H9 (cell line): ENCODE data around the gene AFF1. TPM values are rescaled to one million over a fixed set of nuclear protein-coding genes. Genes with fewer than 3 reads are reported as not detected.
A peak's percentile ranks its signal among the peaks of the same experiment; 100 is the strongest.

Source experiments
- DNase-seq: peaks from one replicate; pipeline ENCODE4 v3.0.0-alpha.2; 2017
- H2AFZ ChIP-seq: one replicate; pipeline ENCODE4 v1.6.1; 2013; ENCODE audit warnings: mild to moderate bottlenecking, low read length, control low read depth, moderate library complexity
- H2AK5ac ChIP-seq: 2 replicates; pipeline ENCODE4 v1.6.1; 2013; ENCODE audit warnings: low read length, control low read depth, mixed read lengths; ENCODE audit not compliant: insufficient read length
- H2BK120ac ChIP-seq: one replicate; pipeline ENCODE4 v1.6.1; 2013; ENCODE audit warnings: low read depth, mild to moderate bottlenecking, low read length, control low read depth, inconsistent platforms; ENCODE audit not compliant: poor library complexity, severe bottlenecking
- H2BK12ac ChIP-seq: 2 replicates; pipeline ENCODE4 v1.6.1; 2013; ENCODE audit warnings: low read length, control low read depth, mixed read lengths, low read depth; ENCODE audit not compliant: insufficient read length
- H2BK15ac ChIP-seq: 2 replicates; pipeline ENCODE4 v1.6.1; 2013; ENCODE audit warnings: low read depth, low read length, control low read depth
- H2BK20ac ChIP-seq: one replicate; pipeline ENCODE4 v1.6.1; 2013; ENCODE audit warnings: low read depth, mild to moderate bottlenecking, low read length, control low read depth, inconsistent platforms; ENCODE audit not compliant: poor library complexity, severe bottlenecking
- H2BK5ac ChIP-seq: 2 replicates; pipeline ENCODE4 v1.6.1; 2013; ENCODE audit warnings: low read length, control low read depth, mixed read lengths; ENCODE audit not compliant: insufficient read length
- H3K14ac ChIP-seq: 2 replicates; pipeline ENCODE4 v1.6.1; 2013; ENCODE audit warnings: low read length, control low read depth; ENCODE audit not compliant: insufficient read depth
- H3K18ac ChIP-seq: 2 replicates; pipeline ENCODE4 v1.6.1; 2013; ENCODE audit warnings: low read depth, mild to moderate bottlenecking, mixed read lengths, low read length, control low read depth; ENCODE audit not compliant: insufficient read length
- H3K23ac ChIP-seq: 2 replicates; pipeline ENCODE4 v1.6.1; 2013; ENCODE audit warnings: low read length, control low read depth, mixed read lengths, low read depth; ENCODE audit not compliant: insufficient read length
- H3K23me2 ChIP-seq: 2 replicates; pipeline ENCODE4 v1.6.1; 2013; ENCODE audit warnings: low read depth, mild to moderate bottlenecking, mixed read lengths, low read length, control low read depth; ENCODE audit not compliant: insufficient read length, poor library complexity, severe bottlenecking
- H3K27ac ChIP-seq: 2 replicates; pipeline ENCODE4 v1.5.1; 2013; ENCODE audit warnings: low read length, control low read depth, mixed read lengths, low read depth; ENCODE audit not compliant: insufficient read length
- H3K27me3 ChIP-seq: 2 replicates; pipeline ENCODE4 v1.6.1; 2013; ENCODE audit warnings: low read length, control low read depth, inconsistent platforms; ENCODE audit not compliant: insufficient read depth
- H3K4ac ChIP-seq: 2 replicates; pipeline ENCODE4 v1.6.1; 2013; ENCODE audit warnings: low read depth, mild to moderate bottlenecking, control low read depth, inconsistent platforms, low read length, moderate library complexity
- H3K4me1 ChIP-seq: 2 replicates; pipeline ENCODE4 v1.6.1; 2013; ENCODE audit warnings: low read length, control low read depth, inconsistent platforms; ENCODE audit not compliant: insufficient read depth
- H3K4me2 ChIP-seq: 2 replicates; pipeline ENCODE4 v1.6.1; 2013; ENCODE audit warnings: low read length, control low read depth, mixed read lengths; ENCODE audit not compliant: insufficient read length, insufficient read depth
- H3K56ac ChIP-seq: 2 replicates; pipeline ENCODE4 v1.6.1; 2013; ENCODE audit warnings: low read depth, mild to moderate bottlenecking, mixed read lengths, low read length, control low read depth; ENCODE audit not compliant: insufficient read length
- H3K79me1 ChIP-seq: 2 replicates; pipeline ENCODE4 v1.6.1; 2013; ENCODE audit warnings: low read depth, mild to moderate bottlenecking, moderate library complexity, low read length, control low read depth, inconsistent platforms; ENCODE audit not compliant: insufficient read depth, poor library complexity, severe bottlenecking
- H3K79me2 ChIP-seq: 2 replicates; pipeline ENCODE4 v1.6.1; 2013; ENCODE audit warnings: low read length, control low read depth, inconsistent platforms; ENCODE audit not compliant: insufficient read depth
- H3K9ac ChIP-seq: 2 replicates; pipeline ENCODE4 v1.6.1; 2013; ENCODE audit warnings: low read length, control low read depth, mixed read lengths; ENCODE audit not compliant: insufficient read length; ENCODE audit errors: extremely low read depth
- H3K9me3 ChIP-seq: one replicate; pipeline ENCODE4 v1.6.1; 2013; ENCODE audit warnings: low read depth, low read length, inconsistent platforms; ENCODE audit not compliant: control insufficient read depth
- H3T11ph ChIP-seq: one replicate; pipeline ENCODE4 v1.6.1; 2013; ENCODE audit warnings: mild to moderate bottlenecking, low read length, control low read depth, inconsistent platforms
- H4K20me1 ChIP-seq: one replicate; pipeline ENCODE4 v1.6.1; 2013; ENCODE audit not compliant: control insufficient read depth, insufficient read length, insufficient read depth
- H4K5ac ChIP-seq: 2 replicates; pipeline ENCODE4 v1.6.1; 2013; ENCODE audit warnings: low read depth, mild to moderate bottlenecking, mixed read lengths, low read length, control low read depth; ENCODE audit not compliant: insufficient read length
- H4K8ac ChIP-seq: replicated peaks from 2 replicates; pipeline ENCODE4 v1.6.1; 2013; ENCODE audit warnings: low read length, control low read depth, mixed read lengths, low read depth; ENCODE audit not compliant: insufficient read length
- H4K91ac ChIP-seq: 2 replicates; pipeline ENCODE4 v1.6.1; 2013; ENCODE audit warnings: low read depth, mild to moderate bottlenecking, moderate library complexity, mixed read lengths, low read length, control low read depth; ENCODE audit not compliant: insufficient read length
- H3K27ac Mint-ChIP-seq, 3 experiments: 2 replicates in 2 of 3; 3 replicates in 1 of 3; pipeline ENCODE4 v1.8.0; 2020 to 2021; ENCODE audit warnings: mixed read lengths in 3 of 3, mild to moderate bottlenecking in 1 of 3, moderate library complexity in 1 of 3
- H3K27me3 Mint-ChIP-seq: 2 replicates; pipeline ENCODE4 v1.8.0; 2021; ENCODE audit warnings: low read depth, mild to moderate bottlenecking, moderate library complexity, mixed read lengths
- H3K36me3 Mint-ChIP-seq, 3 experiments: 2 replicates in 2 of 3; 3 replicates in 1 of 3; pipeline ENCODE4 v1.8.0; 2020 to 2021; ENCODE audit warnings: low read depth in 3 of 3, mixed read lengths in 3 of 3; ENCODE audit not compliant: insufficient read depth in 1 of 3
- H3K4me1 Mint-ChIP-seq, 2 experiments: 2 replicates each; pipeline ENCODE4 v1.8.0; 2020; ENCODE audit warnings: mixed read lengths in 2 of 2
- H3K4me3 Mint-ChIP-seq, 2 experiments: 2 replicates in 1 of 2; 3 replicates in 1 of 2; pipeline ENCODE4 v1.8.0; 2020 to 2021; ENCODE audit warnings: mild to moderate bottlenecking in 2 of 2, mixed read lengths in 2 of 2, moderate library complexity in 1 of 2
- H3K9me3 Mint-ChIP-seq, 2 experiments: 2 replicates in 1 of 2; 3 replicates in 1 of 2; pipeline ENCODE4 v1.8.0; 2020; ENCODE audit warnings: mild to moderate bottlenecking in 2 of 2, mixed read lengths in 2 of 2, moderate library complexity in 1 of 2
- CTCF ChIP-seq: fragments of 200-600 bp; sonication (generic); conservative IDR thresholded peaks from 3 replicates; pipeline ENCODE4 v1.8.0; 2021; ENCODE audit warnings: antibody characterized with exemption, mild to moderate bottlenecking
- WGBS: extraction: QIAGEN DNeasy Blood & Tissue Kit; methylation state at CpG from one replicate; pipeline ENCODE4 v1.1.7; 2013; ENCODE audit warnings: missing lambda C conversion rate, low lambda C conversion rate, mixed read lengths; ENCODE audit not compliant: insufficient read length; ENCODE audit errors: extremely low coverage; 5-methylcytosine and 5-hydroxymethylcytosine counted together
- total RNA-seq: library from RNA; stranded (reverse); gene quantifications from 2 replicates; pipeline ENCODE4 v1.2.1, GENCODE V29; 2021

AFF1 gene
- total RNA-seq, 1 experiment from 2014 or later = 74.5 TPM

GRCh38 chr4:87025023-87025613, 90.3 kb downstream of the AFF1 start:
- Mint-ChIP-seq H3K36me3 (no peaks in the 10 kb centered on the region), H3K9me3 (no peaks in the 10 kb centered on the region), H3K27ac (peak overlapping the region in 2 of 3 experiments; percentile 30 to 57; a peak in 4 of 7 replicates), H3K4me1 (peaks cover 46 to 51% of the 10 kb centered on the region in 2 experiments), H3K27me3 (no peaks in the 10 kb centered on the region), H3K4me3 (no peak overlapping the region)
- Histone ChIP-seq H3K4ac (no peak overlapping the region), H3K9ac (no peak overlapping the region), H3K23ac (no peak overlapping the region), H2BK15ac (no peak overlapping the region), H3K79me2 (peaks cover 14% of the 10 kb centered on the region; the same call in 1 of the 2 replicates), H3K56ac (no peak overlapping the region), H2BK12ac (no peak overlapping the region), H3K18ac (no peak overlapping the region), H2AK5ac (no peak overlapping the region), H4K8ac (no peak overlapping the region), H2AFZ (no peak overlapping the region), H3K4me2 (no peak overlapping the region), H2BK20ac (no peak overlapping the region), H2BK120ac (no peak overlapping the region), H3K27ac (no peak overlapping the region), H3K79me1 (peaks cover 4% of the 10 kb centered on the region), H3K27me3 (no peaks in the 10 kb centered on the region), H3T11ph (no peak overlapping the region), H3K14ac (no peak overlapping the region), H2BK5ac (no peak overlapping the region), H4K91ac (no peak overlapping the region), H3K4me1 (peaks cover 4% of the 10 kb centered on the region; the same call in 1 of the 2 replicates), H4K5ac (no peak overlapping the region), H3K9me3 (no peaks in the 10 kb centered on the region), H3K23me2 (no peaks in the 10 kb centered on the region), H4K20me1 (no peaks in the 10 kb centered on the region)
- DNase-seq = no peak
- no peak for TF ChIP-seq CTCF
- no CpG with 5 or more reads among the region's 5 CpGs for WGBS
